Hepatic stellate cell (primary cell): ENCODE results near the gene COX8C.
"Not testable (repeated sequence)": the region's sequence is repeated elsewhere in the genome, so short reads cannot be mapped to it uniquely, and the experiment has no call there.

Source experiments
- DNase-seq: peaks from one replicate; pipeline ENCODE4 v3.0.0; 2011; ENCODE audit warnings: low spot score

COX8C gene

GRCh38 chr14:93375673-93376156, 28.7 kb downstream of the COX8C start:
- DNase-seq = no peak

GRCh38 chr14:93379831-93380230, 32.8 kb downstream of the COX8C start:
- DNase-seq = no peak

GRCh38 chr14:93381644-93382043, 34.7 kb downstream of the COX8C start:
- DNase-seq = no peak

GRCh38 chr14:93384256-93384655, 37.3 kb downstream of the COX8C start:
- DNase-seq = not testable (repeated sequence)

- DNase-seq = no peak
Measured at GRCh38 chr14:93395231-93395630, 48.2 kb downstream of the COX8C start.

DNA sequence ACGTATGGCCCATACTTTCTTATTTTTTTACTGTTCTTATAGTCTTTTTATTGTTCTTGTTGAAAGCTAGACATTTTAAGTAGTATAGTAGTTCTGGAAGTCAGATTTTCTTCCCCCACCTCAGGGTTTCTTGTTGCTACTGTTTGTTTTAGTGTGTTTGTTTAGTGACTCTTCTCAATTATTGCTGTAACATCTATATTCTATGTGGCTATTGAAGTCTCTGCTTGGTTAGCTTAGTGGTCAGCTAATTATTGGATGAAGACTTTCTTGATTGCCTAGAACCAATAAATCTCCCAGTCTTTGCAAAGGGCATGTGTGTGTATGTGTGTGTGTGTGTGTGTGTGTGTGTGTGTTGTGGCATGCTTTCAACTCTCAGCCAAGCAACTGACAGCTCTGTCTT, 49.5 kb downstream of the COX8C start:
- DNase-seq = no peak
